Peyer's patch (tissue), 4 donors: Measurements from ENCODE around the gene PACS2.
A peak's percentile ranks its signal among the peaks of the same experiment; 100 is the strongest.

Experiments
- POLR2A ChIP-seq, 2 donors: fragments of 450-650 bp; IDR thresholded peaks; one replicate each; pipeline ENCODE4 v1.5.1; 2017; ENCODE audit warnings: antibody characterized with exemption in 2 of 2, mild to moderate bottlenecking in 2 of 2, moderate library complexity in 2 of 2
- TF ChIP-seq, protein P1 (sequence below), 6 experiments: fragments of 450-650 bp in 4 of 6; fragments of 200-600 bp in 2 of 6; sonication (generic) in 1 of 6; IDR thresholded peaks; one replicate each; pipeline ENCODE4 v1.5.1; 2017 to 2019; ENCODE audit warnings: antibody characterized with exemption in 6 of 6, mild to moderate bottlenecking in 3 of 6, moderate library complexity in 1 of 6

DNA sequence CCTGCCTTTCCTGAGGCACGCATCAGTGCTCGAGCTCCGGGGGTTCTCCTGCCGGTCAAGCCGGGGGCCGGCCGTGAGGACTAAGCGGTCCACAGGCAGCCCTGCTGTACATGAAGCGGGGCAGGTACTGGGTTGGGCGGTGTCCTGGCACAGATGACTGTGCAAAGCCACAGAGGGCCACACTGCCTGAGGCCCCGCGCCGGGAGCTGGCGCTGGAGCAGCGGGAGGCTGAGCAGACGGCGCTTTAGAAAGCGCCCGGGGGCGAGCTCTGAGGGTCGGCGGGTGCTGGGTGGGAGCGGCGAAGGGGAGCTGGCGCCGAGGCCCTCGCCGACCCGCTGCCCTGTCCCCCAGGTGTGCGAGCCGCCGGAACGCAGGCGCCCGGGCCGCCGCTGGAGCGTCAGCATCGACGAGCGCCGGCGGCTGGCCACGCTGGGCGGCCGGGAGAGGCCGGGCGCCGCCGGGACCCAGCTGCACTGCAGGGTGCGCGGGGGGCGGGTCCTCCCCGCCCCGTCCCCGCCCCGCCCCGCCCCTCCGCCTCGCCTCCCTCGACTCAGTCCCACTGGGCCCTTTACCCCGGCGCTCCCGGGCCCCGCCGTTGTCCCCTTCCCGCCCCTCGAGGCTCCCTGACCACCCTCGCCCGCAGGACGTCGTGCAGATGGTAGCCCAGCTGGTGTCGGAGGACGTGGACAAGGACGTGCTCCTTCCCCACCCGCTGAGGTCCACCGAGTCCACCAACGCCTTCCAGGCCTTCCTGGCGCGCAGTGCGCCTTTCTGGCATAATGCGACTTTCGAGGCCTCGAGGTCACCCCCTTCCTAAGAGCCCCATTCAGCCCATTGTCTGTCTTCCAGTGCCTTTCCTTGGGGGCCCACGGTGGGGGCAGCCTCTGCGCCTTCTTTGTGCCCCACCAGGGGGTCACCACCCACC lies 96.7 kb downstream of the PACS2 start:
- TF ChIP-seq, protein P1, sequence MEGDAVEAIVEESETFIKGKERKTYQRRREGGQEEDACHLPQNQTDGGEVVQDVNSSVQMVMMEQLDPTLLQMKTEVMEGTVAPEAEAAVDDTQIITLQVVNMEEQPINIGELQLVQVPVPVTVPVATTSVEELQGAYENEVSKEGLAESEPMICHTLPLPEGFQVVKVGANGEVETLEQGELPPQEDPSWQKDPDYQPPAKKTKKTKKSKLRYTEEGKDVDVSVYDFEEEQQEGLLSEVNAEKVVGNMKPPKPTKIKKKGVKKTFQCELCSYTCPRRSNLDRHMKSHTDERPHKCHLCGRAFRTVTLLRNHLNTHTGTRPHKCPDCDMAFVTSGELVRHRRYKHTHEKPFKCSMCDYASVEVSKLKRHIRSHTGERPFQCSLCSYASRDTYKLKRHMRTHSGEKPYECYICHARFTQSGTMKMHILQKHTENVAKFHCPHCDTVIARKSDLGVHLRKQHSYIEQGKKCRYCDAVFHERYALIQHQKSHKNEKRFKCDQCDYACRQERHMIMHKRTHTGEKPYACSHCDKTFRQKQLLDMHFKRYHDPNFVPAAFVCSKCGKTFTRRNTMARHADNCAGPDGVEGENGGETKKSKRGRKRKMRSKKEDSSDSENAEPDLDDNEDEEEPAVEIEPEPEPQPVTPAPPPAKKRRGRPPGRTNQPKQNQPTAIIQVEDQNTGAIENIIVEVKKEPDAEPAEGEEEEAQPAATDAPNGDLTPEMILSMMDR (IDR thresholded peaks at IDR 0.05) = peak in 1 of 6 experiments; percentile 5
- TF ChIP-seq POLR2A (IDR thresholded peaks at IDR 0.05) = no peak
